ENCODE results near the gene KRTAP20-3. TPM values are rescaled to one million over a fixed set of nuclear protein-coding genes. Genes with fewer than 3 reads are reported as not detected.

KRTAP20-3 gene
- total RNA-seq = not detected in 2 replicates

DNA sequence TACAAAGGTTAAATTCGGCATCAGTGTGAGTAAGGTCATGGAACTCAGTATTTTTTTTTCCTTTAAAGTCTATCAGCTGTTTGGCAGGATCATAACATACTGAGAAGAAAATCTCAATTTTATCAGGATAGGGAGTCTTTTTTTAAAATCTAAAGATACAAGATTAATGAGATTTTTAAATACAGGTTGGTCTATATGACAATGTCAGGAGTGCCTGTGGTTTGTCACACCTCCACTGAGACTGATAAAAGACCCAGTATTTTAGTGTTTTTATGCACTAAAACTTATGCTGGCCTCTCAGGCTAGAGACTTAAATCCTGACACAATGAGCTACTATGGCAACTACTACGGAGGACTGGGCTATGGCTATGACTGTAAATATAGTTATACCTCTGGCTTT lies at the start of gene KRTAP20-3:
Gene KRTAP20-3 (plus strand): TSS at position 301 of the 400 bp plus-strand sequence.
- intact Hi-C loops (cut with micrococcal nuclease) = no loop called here

DNA sequence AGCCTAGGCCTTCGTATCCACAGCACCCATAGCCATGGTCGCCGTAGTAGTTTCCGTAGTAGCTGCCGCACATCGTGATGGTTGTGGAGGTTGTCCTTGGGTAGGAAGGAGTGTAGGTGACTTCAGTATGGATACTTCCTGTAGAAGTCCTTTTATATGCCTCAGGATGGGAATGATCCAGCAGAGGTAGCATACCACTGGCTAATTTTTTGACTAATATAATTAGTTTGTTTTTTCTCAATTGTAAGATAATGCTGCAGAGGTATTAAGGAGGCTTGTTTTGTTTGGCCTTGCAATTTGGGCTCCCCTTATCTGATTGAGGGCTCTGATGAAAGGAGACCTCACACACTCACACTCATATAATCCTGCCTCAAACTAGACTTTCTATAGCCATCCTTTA lies 43.9 kb upstream of the KRTAP20-3 start, which contains the start of gene KRTAP6-2:
Gene KRTAP6-2 (minus strand): TSS at position 101 of the 400 bp plus-strand sequence. CDS start 28 bp downstream, at position 73.
- intact Hi-C loops (cut with micrococcal nuclease) = no loop called here

DNA sequence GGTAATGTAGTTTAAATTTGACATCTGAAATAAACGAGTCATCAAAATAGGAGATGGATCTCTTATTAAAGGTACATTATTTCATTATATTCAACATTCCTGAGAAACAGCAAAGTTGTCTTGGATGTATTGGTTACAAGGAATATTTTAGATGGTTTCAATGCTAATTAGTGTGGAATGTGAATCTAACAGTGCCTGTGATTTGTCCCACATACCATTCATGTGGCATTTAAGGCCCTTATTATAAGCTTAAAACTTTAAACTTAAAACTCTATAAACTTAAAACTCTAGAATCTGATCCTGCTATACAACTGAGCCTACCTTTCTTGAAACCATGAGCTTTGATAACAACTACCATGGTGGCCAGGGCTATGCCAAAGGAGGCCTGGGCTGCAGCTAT lies 41.9 kb upstream of the KRTAP20-3 start, which contains the start of gene KRTAP22-1:
Gene KRTAP22-1 (plus strand): TSS at position 301 of the 400 bp plus-strand sequence.
- intact Hi-C loops (cut with micrococcal nuclease) = no loop called here

DNA sequence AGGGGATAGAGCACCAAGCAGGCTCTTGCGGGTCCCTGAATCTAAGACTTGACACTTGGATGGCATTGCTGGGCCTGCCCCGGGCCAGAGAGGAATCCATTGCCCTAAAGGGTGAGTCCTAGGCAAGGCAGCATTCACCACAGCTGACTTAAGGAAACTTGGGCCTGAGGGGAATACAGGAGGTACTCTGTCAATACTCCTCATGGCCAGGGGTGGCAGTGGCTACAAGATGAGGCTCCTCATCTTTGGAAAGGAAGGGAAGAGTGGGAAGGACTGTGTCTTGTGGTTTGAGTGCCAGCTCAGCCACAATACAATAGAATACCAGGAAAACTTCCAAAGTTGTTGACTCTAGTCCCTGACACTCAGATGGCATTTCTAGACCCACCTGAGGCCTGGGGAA lies 36.7 kb upstream of the KRTAP20-3 start:
- intact Hi-C loops (cut with micrococcal nuclease) = no loop called here

DNA sequence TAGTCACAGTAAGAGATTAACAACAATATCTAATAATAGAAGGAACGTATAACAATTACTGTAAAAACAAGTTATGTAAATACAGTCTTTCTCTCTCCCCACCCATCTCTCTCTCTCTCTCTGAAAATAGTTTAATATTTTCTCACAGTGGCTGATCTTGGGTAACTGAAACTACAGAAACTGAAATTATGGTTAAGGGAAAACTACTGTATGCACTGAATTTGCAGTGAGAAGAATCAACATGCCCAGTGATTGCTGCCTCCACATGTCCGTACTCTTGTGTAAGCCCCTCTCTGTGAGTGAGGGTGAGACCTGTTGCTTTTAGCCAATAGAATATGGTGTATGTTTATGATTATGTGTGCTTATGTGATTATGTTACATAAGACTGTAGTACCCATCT lies 30.5 kb upstream of the KRTAP20-3 start:
- intact Hi-C loops (cut with micrococcal nuclease) = no loop called here

DNA sequence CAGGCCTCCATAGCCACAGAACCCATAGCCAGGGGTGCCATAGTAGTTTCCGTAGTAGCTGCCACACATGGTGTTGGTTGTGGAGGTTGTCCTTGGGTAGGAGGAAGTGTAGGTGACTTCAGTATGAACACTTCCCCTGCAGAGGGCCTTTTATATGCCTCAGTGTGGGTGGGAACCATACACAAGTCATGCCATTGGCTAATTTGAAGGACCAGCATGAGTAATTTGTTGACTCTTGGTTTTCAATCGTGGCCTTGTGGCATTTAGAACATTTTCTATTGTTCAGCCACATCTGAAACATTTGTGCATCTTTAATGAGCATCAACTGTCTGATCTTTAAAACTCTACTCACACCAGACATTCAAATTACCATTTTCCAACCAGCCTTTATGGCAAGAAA lies 28.8 kb upstream of the KRTAP20-3 start, which contains the start of gene KRTAP6-1:
Gene KRTAP6-1 (minus strand): TSS at position 95 of the 400 bp plus-strand sequence. CDS start 26 bp downstream, at position 69.
- intact Hi-C loops (cut with micrococcal nuclease) = no loop called here

DNA sequence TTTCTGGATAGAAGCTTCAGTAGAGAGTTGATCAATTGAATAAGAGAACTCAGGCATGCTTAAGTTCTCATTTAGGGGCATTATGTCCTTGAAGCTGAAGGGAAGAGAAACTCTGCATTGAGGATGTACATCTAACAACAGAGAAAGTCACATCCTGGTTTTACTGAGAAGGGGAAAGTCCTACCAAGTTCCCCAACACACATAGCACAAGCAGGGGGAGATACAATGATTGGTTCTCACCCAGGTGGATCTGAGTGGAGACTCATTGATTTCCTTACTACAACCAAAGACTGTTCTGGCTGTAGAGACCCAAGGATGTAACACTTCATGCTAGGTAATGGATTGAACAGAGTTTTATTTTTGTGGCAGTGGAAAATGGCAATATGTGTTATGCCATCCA lies 27.5 kb upstream of the KRTAP20-3 start:
- intact Hi-C loops (cut with micrococcal nuclease) = no loop called here

DNA sequence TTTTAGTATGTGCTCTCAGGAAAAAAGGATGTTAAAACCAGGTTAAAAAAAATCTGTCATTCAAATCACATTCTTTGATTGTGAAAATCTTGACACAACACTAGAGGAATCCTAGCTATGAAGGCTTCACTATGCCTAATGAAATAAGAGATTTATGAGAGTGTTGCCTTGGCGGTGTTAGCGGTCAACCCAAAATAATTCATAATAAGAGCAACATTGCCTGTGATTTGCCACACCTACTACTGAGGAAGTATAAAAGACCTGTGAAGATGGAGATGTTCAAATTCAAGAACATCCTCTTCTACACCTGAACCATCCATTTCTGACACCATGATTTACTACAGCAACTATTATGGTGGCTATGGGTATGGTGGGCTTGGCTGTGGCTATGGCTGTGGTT lies 26.5 kb upstream of the KRTAP20-3 start, which contains the start of gene KRTAP20-1:
Gene KRTAP20-1 (plus strand): TSS at position 301 of the 400 bp plus-strand sequence. CDS start 30 bp downstream, at position 331.
- intact Hi-C loops (cut with micrococcal nuclease) = no loop called here

DNA sequence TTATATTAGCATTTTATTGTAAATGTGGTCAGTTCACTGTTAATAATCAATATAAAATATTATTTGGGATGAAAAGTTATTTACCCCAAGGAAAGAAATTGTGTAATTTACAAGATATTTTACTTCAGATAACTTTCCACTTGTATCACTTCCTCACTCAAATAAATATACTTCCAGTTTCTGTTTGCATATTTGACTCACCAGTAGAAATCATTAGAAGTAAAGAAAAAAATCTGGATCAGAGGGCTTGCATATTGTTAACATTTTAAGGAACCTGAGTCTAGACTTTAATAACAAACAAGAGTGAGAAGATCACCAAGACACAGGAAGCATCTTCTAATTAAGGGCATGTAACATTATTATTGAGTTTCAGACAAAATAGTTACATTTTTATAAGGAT lies 22.6 kb upstream of the KRTAP20-3 start:
- intact Hi-C loops (cut with micrococcal nuclease) = no loop called here

DNA sequence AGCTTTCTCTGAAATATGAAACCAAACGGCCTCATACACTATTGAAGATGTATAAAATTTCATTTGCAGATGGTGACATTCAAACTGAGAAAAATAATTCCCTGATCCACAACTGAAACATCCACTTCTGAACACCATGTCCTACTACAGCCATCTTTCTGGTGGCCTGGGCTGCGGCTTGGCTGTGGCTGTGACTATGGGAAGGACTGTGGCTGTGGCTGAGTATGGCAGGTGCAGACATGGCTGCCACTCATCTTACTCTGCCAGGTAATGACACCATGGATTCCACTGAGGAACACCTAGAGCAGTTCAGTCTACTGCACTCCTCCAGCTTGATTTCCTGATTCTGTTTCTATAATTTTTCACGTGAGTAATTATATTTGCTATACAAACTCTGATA lies 22.1 kb upstream of the KRTAP20-3 start, which contains the start of gene KRTAP20-4:
Gene KRTAP20-4 (plus strand): TSS at position 106 of the 400 bp plus-strand sequence.
- intact Hi-C loops (cut with micrococcal nuclease) = no loop called here

DNA sequence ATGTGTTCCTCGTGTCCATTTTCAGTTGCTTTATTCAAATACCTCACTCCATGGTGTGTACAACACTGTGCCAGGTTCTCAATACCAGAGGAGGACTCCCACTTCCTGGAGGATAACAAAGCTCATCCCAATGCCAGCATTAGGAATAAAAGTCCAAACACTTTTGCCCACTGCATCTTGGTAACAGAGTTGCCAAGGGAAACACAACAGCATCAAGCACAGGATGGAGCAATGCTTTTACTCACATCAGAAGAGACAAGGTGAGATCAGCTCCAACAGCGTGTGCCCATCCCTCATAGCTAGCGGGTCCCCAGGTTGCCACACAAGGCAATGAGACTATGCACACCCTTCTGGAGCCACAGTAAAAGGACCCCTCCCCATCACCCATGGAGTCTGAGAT lies 19.3 kb upstream of the KRTAP20-3 start:
- intact Hi-C loops (cut with micrococcal nuclease) = no loop called here

DNA sequence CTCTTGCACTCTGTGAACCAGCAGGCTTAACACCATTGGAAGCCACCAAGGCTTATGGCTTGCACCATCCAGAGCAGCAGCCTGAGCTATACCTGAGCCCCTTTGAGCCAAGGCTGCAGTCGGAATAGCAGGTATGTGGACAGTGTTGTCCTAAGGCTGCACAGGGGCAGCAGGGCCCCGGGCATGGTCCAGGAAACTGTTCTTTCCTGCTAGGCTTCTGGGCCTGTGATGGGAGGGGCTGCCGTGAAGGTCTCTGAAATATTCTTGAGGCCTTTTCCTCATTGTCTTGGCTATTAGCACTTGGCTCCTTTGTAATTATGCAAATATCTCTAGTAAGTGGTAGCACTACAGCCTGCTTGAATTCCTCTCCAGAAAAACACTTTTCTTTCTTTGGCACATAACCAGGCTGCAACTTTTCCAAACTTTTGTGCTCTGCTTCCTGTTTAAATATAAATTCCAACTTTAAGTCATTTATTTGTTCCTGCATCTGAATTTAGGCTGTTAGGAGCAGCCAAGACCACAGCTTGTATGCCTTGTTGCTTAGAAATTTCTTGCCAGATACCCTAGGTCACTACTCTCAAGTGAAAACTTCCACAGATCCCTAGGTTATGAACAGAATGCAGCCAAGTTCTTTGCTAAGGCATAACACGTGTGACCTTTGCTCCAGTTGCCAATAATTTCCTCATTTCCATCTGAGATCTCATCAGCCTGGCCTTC lies 17.1 kb upstream of the KRTAP20-3 start:
- intact Hi-C loops (cut with micrococcal nuclease) = no loop called here

DNA sequence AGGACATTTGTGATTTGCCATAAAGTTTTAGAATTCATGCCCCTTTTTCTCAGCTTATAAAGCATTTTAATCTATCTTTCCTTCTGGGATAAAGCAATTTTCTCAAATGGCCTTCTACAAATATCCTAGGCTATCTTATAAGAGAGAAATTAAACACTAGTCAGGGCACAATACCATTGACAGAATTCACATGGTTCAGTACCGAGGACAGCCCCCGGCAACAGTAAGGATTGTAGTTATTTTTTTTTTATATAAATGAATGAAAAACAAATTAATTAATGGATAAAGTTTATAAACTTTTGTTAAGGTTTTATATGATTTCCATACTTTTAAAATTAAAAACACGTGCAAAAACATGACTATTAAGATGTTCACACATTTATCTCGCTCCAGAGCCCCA lies 14.6 kb upstream of the KRTAP20-3 start:
- intact Hi-C loops (cut with micrococcal nuclease) = no loop called here

DNA sequence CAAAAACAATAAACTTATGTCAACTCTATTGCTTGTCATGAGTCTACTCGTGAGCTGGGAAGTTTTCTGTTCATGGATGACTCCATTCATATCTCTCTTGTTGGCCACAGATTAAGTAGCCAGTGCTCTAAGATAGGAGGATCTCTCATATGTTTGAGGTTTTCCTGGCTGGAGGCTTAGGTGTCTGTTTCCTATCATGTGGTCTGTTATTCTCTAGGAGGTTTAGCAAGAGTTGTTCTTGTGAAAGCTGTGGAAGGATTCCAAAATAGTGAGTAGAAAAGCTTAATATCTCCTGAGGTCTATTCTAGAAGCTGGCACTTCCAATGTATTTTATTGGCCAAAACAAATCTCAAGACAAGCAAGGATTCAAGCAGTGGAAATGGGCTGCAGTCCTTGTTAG lies 13.5 kb upstream of the KRTAP20-3 start:
- intact Hi-C loops (cut with micrococcal nuclease) = no loop called here

DNA sequence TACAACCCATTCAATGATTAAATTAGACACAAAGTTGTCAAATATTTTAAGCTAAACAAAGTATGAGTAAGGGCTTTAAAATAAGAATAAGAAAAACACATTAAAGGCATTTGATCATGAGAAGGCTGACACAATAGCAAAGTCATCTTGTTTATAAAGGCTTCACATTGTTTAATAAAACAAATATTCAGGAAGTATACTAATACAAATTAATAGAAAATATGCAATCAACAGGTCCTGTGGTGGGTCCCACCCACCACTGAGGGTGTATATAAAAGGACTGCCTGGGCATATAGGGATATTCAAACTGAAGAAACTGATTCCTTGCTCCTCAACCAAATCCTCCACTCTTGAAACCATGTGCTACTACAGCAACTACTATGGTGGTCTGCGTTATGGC lies 7.8 kb upstream of the KRTAP20-3 start, which contains the start of gene KRTAP20-2:
Gene KRTAP20-2 (plus strand): TSS at position 301 of the 400 bp plus-strand sequence. CDS start 58 bp downstream, at position 359.
- intact Hi-C loops (cut with micrococcal nuclease) = no loop called here

DNA sequence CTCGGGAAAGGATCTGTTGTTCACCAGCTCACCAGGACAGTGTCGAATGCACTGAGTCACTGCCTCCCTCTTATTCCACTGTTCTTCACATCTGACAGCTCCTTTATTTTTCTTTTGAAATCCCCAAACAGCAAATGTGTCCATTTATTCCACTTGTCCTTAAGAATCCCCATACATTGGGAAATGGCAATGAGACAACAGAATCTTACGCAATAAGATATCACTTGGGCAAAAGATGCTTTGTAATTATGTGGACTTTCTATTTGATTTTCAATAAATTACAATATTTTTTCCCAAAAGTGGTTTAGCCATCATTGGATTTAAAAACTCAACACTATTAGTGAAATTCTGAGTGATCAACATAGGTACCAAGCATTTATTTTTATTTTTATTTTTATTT lies 4.0 kb upstream of the KRTAP20-3 start:
- intact Hi-C loops (cut with micrococcal nuclease) = no loop called here

DNA sequence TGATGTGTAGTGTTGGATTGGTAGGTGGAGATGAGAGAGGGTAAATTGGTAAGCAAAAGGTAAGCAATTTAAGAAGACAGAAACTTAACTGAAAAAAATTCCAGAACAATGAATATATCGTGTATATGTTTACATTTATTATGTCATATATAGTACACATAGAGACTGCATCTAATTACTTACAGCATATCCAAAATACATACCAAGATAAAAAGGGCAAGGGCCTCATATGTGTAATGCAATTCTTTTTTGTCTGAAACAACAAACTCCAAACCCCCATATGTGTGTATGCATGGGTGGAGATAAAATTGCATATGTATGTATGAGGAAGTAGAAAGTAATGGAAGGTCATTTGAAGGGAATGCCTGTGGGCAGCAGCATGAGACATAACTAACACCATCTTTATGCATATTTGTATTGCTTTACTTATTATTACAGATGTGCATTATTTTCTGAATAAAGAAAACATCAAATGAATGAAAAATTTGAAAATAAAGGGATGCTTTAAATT lies 4.3 kb downstream of the KRTAP20-3 start:
- intact Hi-C loops (cut with micrococcal nuclease) = no loop called here

DNA sequence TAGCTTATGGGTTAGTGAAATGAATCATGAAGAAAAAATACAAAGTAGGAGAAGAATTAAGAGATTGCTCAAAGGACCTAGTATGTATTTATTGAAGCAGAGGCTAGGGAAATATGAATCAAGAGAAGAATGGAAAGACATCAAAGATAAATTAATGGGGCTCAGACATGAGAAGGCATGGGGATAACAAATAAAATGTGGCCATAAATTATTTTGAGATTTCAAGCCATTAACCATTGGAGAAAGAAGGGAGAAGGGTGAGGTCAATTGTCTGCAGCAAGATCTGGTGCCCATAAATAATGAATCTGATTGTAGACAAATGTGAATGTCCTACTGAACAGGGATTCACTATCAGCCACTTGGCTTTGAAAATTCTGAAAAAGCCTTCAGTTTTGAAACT lies 10.2 kb downstream of the KRTAP20-3 start:
- intact Hi-C loops (cut with micrococcal nuclease) = no loop called here

DNA sequence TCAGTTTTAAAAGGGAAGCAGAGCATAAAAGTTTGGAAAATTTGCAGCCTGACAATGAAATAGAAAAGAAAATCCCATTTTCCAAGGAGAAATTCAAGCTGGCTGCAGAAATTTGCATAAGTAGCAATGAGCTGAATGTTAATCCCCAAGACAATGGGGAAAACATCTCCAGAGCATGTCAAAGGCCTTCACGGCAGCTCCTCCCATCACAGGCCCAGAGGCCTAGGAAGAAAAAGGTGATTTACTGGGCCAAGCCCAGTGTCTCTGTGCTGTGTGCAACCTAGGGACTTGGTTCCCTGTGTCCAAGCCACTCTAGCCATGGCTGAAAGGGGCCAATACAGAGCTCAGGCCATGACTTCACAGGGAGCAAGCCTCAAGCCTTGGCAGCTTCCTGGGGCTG lies 26.1 kb downstream of the KRTAP20-3 start:
- intact Hi-C loops (cut with micrococcal nuclease) = no loop called here

DNA sequence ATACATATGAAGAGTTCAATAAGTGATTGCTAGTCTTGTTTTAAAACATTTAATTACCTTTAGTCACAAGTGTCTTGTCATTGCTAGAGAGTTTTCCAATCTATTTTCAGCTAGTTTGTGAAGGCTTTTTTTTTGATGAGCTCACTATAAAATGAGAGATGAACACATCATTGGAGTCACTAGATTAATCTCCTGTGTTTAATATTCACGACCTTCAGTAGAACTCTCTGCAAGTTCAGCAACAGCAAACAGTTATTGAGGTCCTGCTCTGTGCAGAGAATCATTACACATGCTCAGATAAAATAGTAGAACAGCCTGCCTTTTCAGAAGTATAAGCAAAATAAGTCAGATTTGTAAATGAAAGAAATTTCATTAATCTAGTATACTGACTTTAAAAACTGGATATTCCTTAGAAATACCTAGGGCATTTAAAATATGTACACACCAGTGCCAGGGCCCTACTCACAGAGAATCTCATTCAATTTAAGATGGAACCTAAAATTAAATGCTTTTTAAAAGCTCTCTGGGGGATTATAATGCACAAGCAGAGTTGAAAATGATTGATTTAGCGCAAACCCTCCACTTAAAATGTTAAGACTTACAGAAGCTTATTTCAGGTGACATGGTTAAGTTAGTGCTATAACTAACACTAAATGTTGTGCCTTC lies 30.5 kb downstream of the KRTAP20-3 start:
- intact Hi-C loops (cut with micrococcal nuclease) = no loop called here

DNA sequence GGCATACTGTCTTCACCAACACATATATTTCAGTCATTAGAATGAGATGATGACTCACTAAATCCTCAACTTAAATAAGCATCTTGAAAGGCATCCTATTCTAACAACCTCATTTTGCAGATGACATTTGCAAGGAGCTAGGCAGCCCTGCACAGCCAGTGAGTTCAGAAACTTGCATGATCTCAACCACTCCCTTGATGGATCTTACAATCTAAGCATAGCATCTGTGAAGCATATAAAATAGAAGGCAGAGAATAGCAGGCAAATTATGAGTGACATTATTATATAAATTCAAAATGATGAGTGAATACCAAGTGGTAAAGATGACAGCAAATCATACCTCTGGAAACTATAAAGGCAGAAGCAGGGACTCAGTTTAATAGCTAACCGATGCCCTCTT lies 31.6 kb downstream of the KRTAP20-3 start:
- intact Hi-C loops (cut with micrococcal nuclease) = no loop called here

DNA sequence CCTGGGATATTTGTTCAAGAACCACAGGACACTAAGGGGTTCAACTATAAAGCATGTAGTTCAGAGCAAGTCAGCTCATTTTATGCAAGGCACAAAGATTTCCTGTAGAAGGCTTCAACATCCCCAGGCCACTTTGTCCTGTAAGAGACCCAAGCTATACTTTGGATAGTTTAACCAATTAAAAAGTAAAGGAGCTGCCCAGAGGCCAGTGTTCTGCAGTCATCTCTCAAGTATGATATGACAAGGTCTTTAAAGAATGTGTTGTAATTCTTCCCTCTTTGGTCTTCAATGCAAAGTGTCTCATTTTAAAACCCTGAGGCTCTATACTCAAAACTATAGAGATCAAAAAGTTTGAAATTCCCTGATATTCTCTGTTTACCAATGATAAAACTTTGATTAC lies 34.1 kb downstream of the KRTAP20-3 start:
- intact Hi-C loops (cut with micrococcal nuclease) = no loop called here
